Keratinocyte (primary cell): ENCODE data around the gene CACNG7. TPM values are rescaled to one million over a fixed set of nuclear protein-coding genes. Genes with fewer than 3 reads are reported as not detected.

Experiments used
- DNase-seq: peaks from one replicate; pipeline ENCODE4 v3.0.0-alpha.2; 2011; ENCODE audit warnings: low read depth, missing footprints, low spot score
- FAIRE-seq: peaks from 2 replicates; lab custom pipeline; 2011; peaks lifted over from hg19 to GRCh38; lab: Jason Lieb, UNC
- H2AFZ ChIP-seq: 2 replicates; pipeline ENCODE4 v1.6.0; 2012; ENCODE audit warnings: low read length, control low read depth, inconsistent platforms; ENCODE audit not compliant: control insufficient read depth
- H3K27ac ChIP-seq: 2 replicates; pipeline ENCODE4 v1.5.1; 2011; ENCODE audit warnings: low read length; ENCODE audit not compliant: control insufficient read depth, insufficient read depth
- H3K27me3 ChIP-seq: 3 replicates; pipeline ENCODE4 v1.6.0; 2011; ENCODE audit warnings: low read length; ENCODE audit not compliant: control insufficient read depth, insufficient read depth; ENCODE audit errors: extremely low read depth
- H3K36me3 ChIP-seq, 2 experiments: 2 replicates in 1 of 2; 3 replicates in 1 of 2; pipeline ENCODE4 v1.5.1; 2011; ENCODE audit warnings: low read length in 2 of 2, mild to moderate bottlenecking in 1 of 2; ENCODE audit not compliant: control insufficient read depth in 2 of 2, insufficient read depth in 2 of 2; ENCODE audit errors: extremely low read depth in 1 of 2
- H3K4me1 ChIP-seq: 3 replicates; pipeline ENCODE4 v1.5.1; 2011; ENCODE audit warnings: low read length; ENCODE audit not compliant: control insufficient read depth, insufficient read depth; ENCODE audit errors: extremely low read depth
- H3K4me2 ChIP-seq: 3 replicates; pipeline ENCODE4 v1.6.0; 2011; ENCODE audit warnings: low read depth, low read length; ENCODE audit not compliant: control insufficient read depth, insufficient read depth; ENCODE audit errors: extremely low read depth
- H3K4me3 ChIP-seq, 3 experiments: fragments of 200-600 bp in 1 of 3; sonication (generic) in 1 of 3; 2 replicates in 2 of 3; 3 replicates in 1 of 3; pipeline ENCODE4 v1.5.1; 2011 to 2016; ENCODE audit warnings: low read length in 3 of 3, mild to moderate bottlenecking in 3 of 3, control low read depth in 2 of 3, inconsistent platforms in 1 of 3, low read depth in 1 of 3, mixed read lengths in 1 of 3, mixed run types in 1 of 3, moderate library complexity in 1 of 3; ENCODE audit not compliant: control insufficient read depth in 2 of 3, insufficient read depth in 2 of 3; ENCODE audit errors: extremely low read depth in 1 of 3
- H3K79me2 ChIP-seq: 2 replicates; pipeline ENCODE4 v1.6.0; 2012; ENCODE audit warnings: low read length; ENCODE audit not compliant: control insufficient read depth, insufficient read depth
- H3K9ac ChIP-seq: 3 replicates; pipeline ENCODE4 v1.6.0; 2011; ENCODE audit warnings: low read length; ENCODE audit not compliant: control insufficient read depth, insufficient read depth; ENCODE audit errors: extremely low read depth
- H3K9me1 ChIP-seq: 3 replicates; pipeline ENCODE4 v1.6.0; 2011; ENCODE audit warnings: low read length; ENCODE audit not compliant: control insufficient read depth, insufficient read depth; ENCODE audit errors: extremely low read depth
- H3K9me3 ChIP-seq: 2 replicates; pipeline ENCODE4 v1.5.1; 2012; ENCODE audit warnings: low read depth, low read length; ENCODE audit not compliant: control insufficient read depth
- H4K20me1 ChIP-seq: 3 replicates; pipeline ENCODE4 v1.6.0; 2011; ENCODE audit warnings: low read length; ENCODE audit not compliant: control insufficient read depth, insufficient read depth; ENCODE audit errors: extremely low read depth
- EZH2 ChIP-seq: IDR thresholded peaks from one replicate; pipeline ENCODE4 v1.6.1; 2012; ENCODE audit warnings: inconsistent platforms, mild to moderate bottlenecking, low read length, moderate library complexity
- dilution Hi-C: fragments of 300-500 bp; cut with MboI; formaldehyde crosslinking; loops from one replicate; pipeline ENCODE4 v1.7.0; 2020; ENCODE audit warnings: low sequenced_read_pairs; ENCODE audit not compliant: extremely low pct_ligation_motif_present
- polyA plus RNA-seq, 5 experiments: library from polyadenylated mRNA; depleted of rRNA in 3 of 5; stranded (reverse) in 3 of 5; stranded (forward) in 1 of 5; unstranded in 1 of 5; fragments of >200 nt; gene quantifications; 1 replicate in 1 of 5; 2 replicates in 3 of 5; 3 replicates in 1 of 5; pipeline versions ENCODE4 v1.2.1 to v1.2.3, GENCODE V29; 2011 to 2012; ENCODE audit warnings: missing spikeins in 2 of 5, low read depth in 1 of 5, low replicate concordance in 1 of 5
- TF ChIP-seq, protein P1 (sequence below), 3 experiments: IDR thresholded peaks in 1 of 3; conservative IDR thresholded peaks in 1 of 3; optimal IDR thresholded peaks in 1 of 3; 2 replicates in 2 of 3; 3 replicates in 1 of 3; pipeline versions ENCODE3 to v1.5.1; 2011; ENCODE audit warnings: low read length in 3 of 3, mild to moderate bottlenecking in 3 of 3, moderate library complexity in 2 of 3, control low read depth in 1 of 3, inconsistent platforms in 1 of 3; ENCODE audit not compliant: insufficient read depth in 2 of 3; ENCODE audit errors: extremely low read depth in 1 of 3

CACNG7 gene
- polyA plus RNA-seq, 1 donor (not counting 4 experiments of a cell fraction or from before 2014, with no cell fraction given), result not detected

DNA sequence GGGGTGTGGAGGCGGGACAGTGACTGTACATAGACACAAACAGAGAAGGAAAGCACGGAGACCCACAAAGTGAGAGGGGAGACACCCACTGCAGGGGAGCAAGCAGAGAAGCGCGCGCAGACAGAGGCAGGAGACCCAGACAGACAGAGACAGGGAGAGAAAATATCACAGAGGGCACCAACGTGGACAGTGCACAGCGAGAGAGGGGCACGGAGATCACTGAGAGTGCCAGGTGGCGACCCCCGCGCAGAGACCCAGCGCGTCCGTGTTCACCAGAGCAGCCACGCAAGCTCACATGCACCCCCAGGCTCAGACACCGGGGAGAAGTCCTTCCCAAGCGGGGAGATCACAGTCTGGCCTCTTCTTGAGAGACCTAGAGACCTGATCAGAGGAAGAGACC is 1.4 kb upstream of the CACNG7 start:
- Histone ChIP-seq H3K79me2 (no peaks in the 10 kb centered on the region), H3K9me1 (no peaks in the 10 kb centered on the region), H2AFZ (no peak overlapping the region), H3K4me1 (no peaks in the 10 kb centered on the region), H4K20me1 (no peaks in the 10 kb centered on the region), H3K36me3 (no peaks in the 10 kb centered on the region), H3K27ac (no peak overlapping the region), H3K9ac (no peak overlapping the region), H3K27me3 (peaks cover 42% of the 10 kb centered on the region), H3K9me3 (no peaks in the 10 kb centered on the region), H3K4me2 (no peak overlapping the region), H3K4me3 (no peak overlapping the region)
- TF ChIP-seq, protein P1, sequence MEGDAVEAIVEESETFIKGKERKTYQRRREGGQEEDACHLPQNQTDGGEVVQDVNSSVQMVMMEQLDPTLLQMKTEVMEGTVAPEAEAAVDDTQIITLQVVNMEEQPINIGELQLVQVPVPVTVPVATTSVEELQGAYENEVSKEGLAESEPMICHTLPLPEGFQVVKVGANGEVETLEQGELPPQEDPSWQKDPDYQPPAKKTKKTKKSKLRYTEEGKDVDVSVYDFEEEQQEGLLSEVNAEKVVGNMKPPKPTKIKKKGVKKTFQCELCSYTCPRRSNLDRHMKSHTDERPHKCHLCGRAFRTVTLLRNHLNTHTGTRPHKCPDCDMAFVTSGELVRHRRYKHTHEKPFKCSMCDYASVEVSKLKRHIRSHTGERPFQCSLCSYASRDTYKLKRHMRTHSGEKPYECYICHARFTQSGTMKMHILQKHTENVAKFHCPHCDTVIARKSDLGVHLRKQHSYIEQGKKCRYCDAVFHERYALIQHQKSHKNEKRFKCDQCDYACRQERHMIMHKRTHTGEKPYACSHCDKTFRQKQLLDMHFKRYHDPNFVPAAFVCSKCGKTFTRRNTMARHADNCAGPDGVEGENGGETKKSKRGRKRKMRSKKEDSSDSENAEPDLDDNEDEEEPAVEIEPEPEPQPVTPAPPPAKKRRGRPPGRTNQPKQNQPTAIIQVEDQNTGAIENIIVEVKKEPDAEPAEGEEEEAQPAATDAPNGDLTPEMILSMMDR (optimal IDR thresholded peaks at IDR 0.05 in 1 of 3, IDR thresholded peaks at IDR 0.05 in 1 of 3, conservative IDR thresholded peaks at IDR 0.05 in 1 of 3; ENCODE audit: extremely low read depth in 1 of 3, insufficient read depth in 2 of 3, low read length in 3 of 3), result no peak
- TF ChIP-seq EZH2, result peak; percentile 90
- DNase-seq (no peak), FAIRE-seq (no peak)
- dilution Hi-C loops, result no loop called here

DNA sequence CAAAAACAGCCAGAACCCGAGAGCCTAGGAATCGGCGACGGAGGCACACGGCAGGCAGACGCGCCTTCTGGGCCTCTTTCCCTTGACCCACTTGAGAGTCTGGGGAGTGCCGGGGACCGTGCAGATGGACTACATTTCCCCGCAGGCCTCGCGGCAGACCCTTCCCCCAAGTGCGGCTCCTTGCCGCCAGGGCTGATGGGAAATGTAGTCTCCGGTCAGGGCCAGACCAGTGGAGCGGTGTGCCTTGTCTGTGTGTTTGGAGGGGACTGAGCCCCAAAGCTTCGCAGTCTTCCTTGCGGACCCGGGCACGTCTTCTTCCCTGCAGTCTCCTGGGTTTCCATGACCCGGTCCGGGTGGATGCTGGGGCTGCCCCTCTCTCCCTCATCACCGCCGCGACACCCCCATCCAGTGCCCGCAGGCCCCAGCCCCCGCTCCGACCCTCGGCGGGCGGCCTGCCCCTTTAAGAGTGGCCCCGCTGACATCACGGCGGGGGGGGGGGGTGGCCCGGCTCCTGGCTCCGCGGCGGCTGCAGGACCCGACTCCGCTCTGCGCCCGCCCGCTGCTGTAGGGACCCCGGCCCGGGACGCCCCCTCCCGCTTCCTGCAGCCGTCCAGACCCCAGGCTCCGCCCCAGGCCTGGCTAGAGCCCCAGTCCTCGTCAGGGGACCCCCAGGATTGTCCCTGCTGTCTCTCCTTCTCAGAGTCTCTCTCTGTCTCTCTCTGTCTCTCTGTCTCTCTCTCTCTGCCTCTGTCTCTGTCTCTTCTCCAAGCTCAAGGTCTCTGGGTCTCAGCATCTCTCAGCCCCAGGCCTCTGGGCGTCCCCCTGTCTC is 758 bp upstream of the CACNG7 start:
- no peaks in the 10 kb centered on the region for H3K4me1 ChIP-seq
- H3K79me2 ChIP-seq, result no peaks in the 10 kb centered on the region
- H2AFZ ChIP-seq, result no peak overlapping the region
- FAIRE-seq (no peak), DNase-seq (no peak)
- no peaks in the 10 kb centered on the region for H3K36me3 ChIP-seq
- H3K27ac ChIP-seq, result no peak overlapping the region
- H3K4me3 ChIP-seq, result no peak overlapping the region
- H3K9me3 ChIP-seq, result no peaks in the 10 kb centered on the region
- dilution Hi-C loops, result no loop called here
- TF ChIP-seq, protein P1 (optimal IDR thresholded peaks at IDR 0.05 in 1 of 3, IDR thresholded peaks at IDR 0.05 in 1 of 3, conservative IDR thresholded peaks at IDR 0.05 in 1 of 3; ENCODE audit: extremely low read depth in 1 of 3, insufficient read depth in 2 of 3, low read length in 3 of 3), result no peak
- TF ChIP-seq EZH2, result no peak
- H3K4me2 ChIP-seq, result no peak overlapping the region
- H4K20me1 ChIP-seq, result no peaks in the 10 kb centered on the region
- H3K27me3 ChIP-seq, result peaks cover 42% of the 10 kb centered on the region
- H3K9ac ChIP-seq, result no peak overlapping the region
- H3K9me1 ChIP-seq, result no peaks in the 10 kb centered on the region
